Raji (cell line): ENCODE measurements around the gene SNAP47.
A peak's percentile ranks its signal among the peaks of the same experiment; 100 is the strongest.

ENCODE experiments used
- POLR2A ChIP-seq: IDR thresholded peaks from 2 replicates; pipeline ENCODE4 v1.6.1; 2011; ENCODE audit warnings: low read depth, low read length, control low read depth; ENCODE audit not compliant: insufficient read depth

The SNAP47 gene

DNA sequence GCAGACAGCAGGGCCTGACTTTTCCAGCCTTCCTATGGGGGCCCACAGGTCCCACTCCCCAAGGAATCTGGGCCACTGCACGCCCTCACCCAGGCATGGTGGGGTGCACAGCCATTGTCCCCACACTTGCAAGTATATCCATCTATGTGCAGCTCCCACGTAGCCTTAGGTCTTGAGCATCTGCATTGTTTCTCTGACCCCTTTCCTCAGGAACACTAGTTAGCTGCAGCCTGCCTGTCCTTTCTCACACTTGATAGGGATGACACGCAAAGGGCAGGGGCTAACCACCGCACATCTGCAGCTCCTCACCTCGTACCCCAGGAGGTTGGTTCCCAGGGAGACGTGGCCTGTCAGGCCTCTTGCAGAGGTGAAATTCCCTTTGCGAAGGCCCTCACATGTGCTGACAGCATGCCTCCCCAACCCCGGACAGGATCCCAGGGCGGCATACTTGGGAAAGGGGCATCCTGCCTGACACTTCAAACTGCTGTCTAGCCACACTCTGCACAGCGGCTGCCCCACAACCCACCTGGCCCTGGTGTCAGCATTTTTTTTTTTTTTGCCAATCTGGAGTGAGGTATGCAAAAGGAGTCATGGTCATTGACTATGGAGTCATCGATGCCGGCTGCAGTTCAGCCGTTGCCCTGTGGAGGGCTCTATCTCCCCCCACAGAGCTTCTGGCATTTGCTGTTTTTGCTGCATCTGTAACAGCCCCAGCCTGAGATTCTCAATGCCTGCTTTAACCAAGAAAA is 5.2 kb upstream of the SNAP47 start:
- peak; percentile 27 for TF ChIP-seq POLR2A

- TF ChIP-seq POLR2A: no peak
These were observed 4.5 kb upstream of the SNAP47 start for GRCh38 chr1:227730630-227731151.

GRCh38 chr1:227731241-227731677 is 4.0 kb upstream of the SNAP47 start:
- no peak for TF ChIP-seq POLR2A

DNA sequence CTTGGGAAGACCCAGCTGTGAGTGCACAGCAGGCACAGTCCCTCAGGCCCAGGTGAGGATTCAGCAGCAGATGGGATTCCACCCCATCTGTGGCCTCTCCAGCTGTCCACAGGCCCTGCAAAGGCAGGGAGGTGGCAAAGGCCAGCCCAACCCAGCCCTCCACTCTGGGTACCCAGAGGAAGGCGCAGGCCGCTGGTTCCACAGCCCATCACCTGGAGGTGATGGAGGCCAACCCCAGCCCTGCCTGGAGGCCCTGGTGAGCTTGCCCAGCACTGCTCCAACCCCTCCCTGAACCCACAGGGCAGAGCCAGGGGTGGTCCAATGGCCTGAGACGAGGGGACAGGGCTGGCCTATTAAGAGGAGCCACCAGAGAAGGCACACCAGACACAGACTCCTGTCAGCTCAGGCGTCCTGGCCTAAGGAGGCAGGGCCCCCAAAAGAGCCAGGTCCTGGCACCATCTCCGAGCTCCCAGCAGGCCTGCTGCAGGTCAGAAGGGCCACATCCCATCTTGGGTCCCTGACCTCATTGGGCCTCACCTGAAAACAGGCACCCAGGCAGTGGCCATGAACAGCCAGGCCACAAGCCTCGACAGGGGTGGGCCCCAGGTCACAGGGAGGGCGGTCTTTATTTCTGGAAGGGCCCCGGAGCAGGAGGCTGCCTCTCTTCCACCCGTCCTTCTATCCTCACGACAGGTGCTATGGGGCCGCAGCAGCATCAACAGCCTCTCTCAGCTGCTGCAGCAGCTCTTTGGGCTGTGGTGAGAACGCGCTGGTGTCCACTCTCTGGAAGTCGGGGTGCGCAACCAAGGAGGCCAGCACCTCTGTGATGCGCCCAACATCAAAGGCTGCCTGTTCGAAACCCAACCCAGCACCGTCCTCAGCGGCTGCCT is 3.3 kb upstream of the SNAP47 start:
- no peak for TF ChIP-seq POLR2A

DNA sequence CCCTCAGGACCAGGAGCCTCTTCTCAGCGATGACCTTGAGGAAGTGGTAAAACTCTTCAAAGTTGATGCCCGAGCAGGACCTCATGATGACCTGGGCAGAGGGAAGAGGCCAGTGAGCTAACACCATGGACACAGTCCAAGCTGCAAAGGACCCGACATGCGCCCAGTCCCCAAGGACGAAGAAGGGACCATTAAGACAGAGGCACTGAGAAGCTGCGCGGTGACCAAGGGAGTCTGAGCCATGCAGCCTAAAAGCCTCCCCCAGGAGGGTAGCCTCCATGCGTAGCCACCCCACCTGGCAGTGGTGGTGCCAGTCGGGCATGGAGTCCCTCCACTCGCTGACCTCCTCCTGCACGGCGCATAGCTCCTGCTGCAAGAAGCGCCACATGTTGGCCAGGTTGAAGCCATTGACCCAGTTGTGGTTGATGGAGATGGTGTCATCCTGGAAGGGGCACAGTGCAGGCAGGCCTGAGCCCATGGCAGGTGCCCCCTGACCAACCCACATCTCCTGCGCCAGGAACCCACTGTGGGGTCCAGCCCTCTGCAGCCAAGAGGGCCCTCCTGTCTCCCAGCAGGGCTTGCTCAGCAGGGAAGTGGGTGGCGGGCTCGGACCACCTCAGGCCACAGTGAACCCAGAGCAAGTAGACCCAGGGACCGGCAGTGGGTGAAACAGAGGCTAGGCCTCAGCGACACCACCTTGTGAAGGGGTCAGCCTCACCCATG is 2.5 kb upstream of the SNAP47 start:
- no peak for TF ChIP-seq POLR2A

DNA sequence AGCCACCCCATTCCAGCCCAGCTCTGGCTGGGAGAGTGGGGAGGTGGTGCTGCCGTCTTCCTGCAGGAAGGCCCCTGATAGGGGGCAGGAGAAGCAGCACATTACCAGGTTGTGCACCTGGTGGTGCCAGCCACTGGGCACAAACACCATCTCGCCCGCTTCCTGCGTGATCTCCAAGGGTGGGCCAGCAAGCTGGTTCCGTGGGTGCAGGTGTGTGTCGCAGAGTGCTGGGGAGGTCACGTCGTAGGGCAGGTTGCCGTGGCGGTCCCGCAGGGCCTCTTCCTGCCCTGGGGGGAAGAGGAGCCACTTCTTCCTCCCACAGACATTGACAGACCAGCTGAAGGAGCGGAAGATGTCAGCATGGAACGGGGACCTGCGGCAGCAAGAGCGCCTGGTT is 1.9 kb upstream of the SNAP47 start:
- TF ChIP-seq POLR2A: no peak

DNA sequence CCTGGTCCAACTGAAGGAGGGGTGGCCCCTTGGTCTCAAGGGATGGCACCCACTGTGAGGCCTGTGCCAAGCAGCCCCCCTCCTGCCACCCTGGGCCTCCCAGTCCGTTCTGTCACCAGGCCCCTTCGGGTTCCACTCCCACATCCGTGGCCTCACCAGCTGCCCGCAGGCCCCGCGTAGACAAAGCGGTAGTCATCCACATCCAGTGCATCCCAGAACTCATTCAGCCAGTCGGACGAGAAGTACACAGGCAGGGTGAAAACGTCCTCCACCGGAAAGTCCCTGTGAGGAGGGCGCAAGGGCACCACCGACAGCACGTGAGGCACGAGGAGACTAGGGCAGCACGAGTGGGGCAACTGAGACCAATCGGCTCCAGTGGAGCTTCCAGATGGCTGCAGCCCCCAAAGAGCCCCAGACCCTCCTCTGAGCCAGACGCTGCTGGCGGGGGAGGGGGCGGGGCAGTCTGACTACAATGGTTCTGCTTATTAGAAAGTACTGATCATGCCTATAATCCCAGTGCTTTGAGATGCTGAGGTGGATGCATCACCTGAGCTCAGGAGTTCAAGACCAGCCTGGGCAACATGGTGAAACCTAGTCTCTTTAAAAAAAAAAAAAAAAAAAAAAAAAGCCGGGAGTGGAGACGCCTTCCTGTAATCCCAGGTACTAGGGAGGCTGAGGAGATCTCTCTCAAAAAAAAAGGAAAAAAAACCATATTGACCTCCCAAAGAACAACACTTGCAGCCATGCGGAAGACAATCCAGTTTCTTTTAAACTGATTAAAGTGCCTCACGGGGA is 1.3 kb upstream of the SNAP47 start:
- no peak for TF ChIP-seq POLR2A

GRCh38 chr1:227734546-227734855 is 734 bp upstream of the SNAP47 start:
- TF ChIP-seq POLR2A: no peak

GRCh38 chr1:227735539-227736285 is 477 bp downstream of the SNAP47 start:
- TF ChIP-seq POLR2A: no peak

GRCh38 chr1:227736814-227737432 is 1.7 kb downstream of the SNAP47 start:
- no peak for TF ChIP-seq POLR2A

- TF ChIP-seq POLR2A: no peak
These were observed 3.6 kb downstream of the SNAP47 start for GRCh38 chr1:227738820-227739219.

- no peak for TF ChIP-seq POLR2A
These were observed 4.4 kb downstream of the SNAP47 start for GRCh38 chr1:227739636-227740035.

GRCh38 chr1:227740401-227740960 is 5.2 kb downstream of the SNAP47 start:
- no peak for TF ChIP-seq POLR2A

GRCh38 chr1:227741166-227741870 is 6.1 kb downstream of the SNAP47 start:
- no peak for TF ChIP-seq POLR2A
